ENCODE measurements around the gene COL13A1. TPM values are rescaled to one million over a fixed set of nuclear protein-coding genes. Genes with fewer than 3 reads are reported as not detected.

COL13A1 gene
- total and polyA plus RNA-seq, 2 experiments from 2014 or later, result 5.2 to 8.6 TPM

- Mint-ChIP-seq H3K9me3 (no peaks in the 10 kb centered on the region), H3K4me1 (peaks cover 55% of the 10 kb centered on the region), H3K27ac (peak overlapping the region; percentile 91), H3K27me3 (ENCODE audit: insufficient read depth, low read depth, poor library complexity) (peaks cover 12% of the 10 kb centered on the region), H3K4me3 (no peak overlapping the region; the same call in 2 of the 3 replicates), H3K36me3 (ENCODE audit: low read depth) (no peaks in the 10 kb centered on the region)
- 0 out of 2 replicates have a peak, but pooled peaks cover 4% of the 10 kb centered on the region for H3F3A ChIP-seq (replicated peaks; ENCODE audit: low read depth)
- no peaks in the 10 kb centered on the region for H3K79me2 ChIP-seq (replicated peaks; ENCODE audit: insufficient read depth)
- H3K27ac ChIP-seq (ENCODE audit: low read depth), result no peak overlapping the region
- ATAC-seq, result peak; percentile 69
- TF ChIP-seq CTCF (conservative IDR thresholded peaks at IDR 0.05; ENCODE audit: low read depth in 2 of 2) (peak; percentile 43 to 71; a peak in 3 of 4 replicates), POLR2AphosphoS5 (IDR thresholded peaks at IDR 0.05; ENCODE audit: low read depth) (no peak), CREB1 (CRISPR knock-in tag; IDR thresholded peaks at IDR 0.05; ENCODE audit: low read depth) (no peak), EZH2 (IDR thresholded peaks at IDR 0.05; ENCODE audit: low read depth, unreplicated experiment) (no peak), REST (IDR thresholded peaks at IDR 0.05; ENCODE audit: unreplicated experiment) (no peak), EZH2phosphoT487 (IDR thresholded peaks at IDR 0.05; ENCODE audit: unreplicated experiment) (no peak)
- H2AFZ ChIP-seq, result no peak overlapping the region
- H3K4me2 ChIP-seq, result no peak overlapping the region
- H3K4me1 ChIP-seq (ENCODE audit: insufficient read depth), result peaks cover 27% of the 10 kb centered on the region
- DNase-seq (ENCODE audit: low spot score), result peak; percentile 64
- no peaks in the 10 kb centered on the region for H3K27me3 ChIP-seq (ENCODE audit: insufficient read depth)
- H3K36me3 ChIP-seq (ENCODE audit: insufficient read depth), result no peaks in the 10 kb centered on the region
- H4K20me1 ChIP-seq (replicated peaks; ENCODE audit: insufficient read depth), result no peaks in the 10 kb centered on the region
- no peak overlapping the region for H3K4me3 ChIP-seq
- H3K9me2 ChIP-seq (ENCODE audit: insufficient read depth), result no peaks in the 10 kb centered on the region
These were observed 59.8 kb downstream of the COL13A1 start for GRCh38 chr10:69861251-69862240.

GRCh38 chr10:69862882-69863530, 61.3 kb downstream of the COL13A1 start:
- DNase-seq (ENCODE audit: low spot score) (no peak), ATAC-seq (no peak)
- Histone ChIP-seq H3K4me3 (no peak overlapping the region), H3K4me2 (no peak overlapping the region), H3K27me3 (ENCODE audit: insufficient read depth) (no peaks in the 10 kb centered on the region), H2AFZ (no peak overlapping the region), H3K4me1 (ENCODE audit: insufficient read depth) (peaks cover 39% of the 10 kb centered on the region), H3K79me2 (replicated peaks; ENCODE audit: insufficient read depth) (no peaks in the 10 kb centered on the region), H3K9me2 (ENCODE audit: insufficient read depth) (no peaks in the 10 kb centered on the region), H3K27ac (ENCODE audit: low read depth) (no peak overlapping the region), H3F3A (replicated peaks; ENCODE audit: low read depth) (0 out of 2 replicates have a peak, but pooled peaks cover 5% of the 10 kb centered on the region), H4K20me1 (replicated peaks; ENCODE audit: insufficient read depth) (no peaks in the 10 kb centered on the region), H3K36me3 (ENCODE audit: insufficient read depth) (no peaks in the 10 kb centered on the region)
- Mint-ChIP-seq H3K4me1 (peaks cover 64% of the 10 kb centered on the region), H3K4me3 (no peak overlapping the region), H3K9me3 (no peaks in the 10 kb centered on the region), H3K36me3 (ENCODE audit: low read depth) (no peaks in the 10 kb centered on the region), H3K27me3 (ENCODE audit: insufficient read depth, low read depth, poor library complexity) (peaks cover 21% of the 10 kb centered on the region), H3K27ac (no peak overlapping the region)
- TF ChIP-seq ZNF331 (CRISPR knock-in tag; IDR thresholded peaks at IDR 0.05; ENCODE audit: low read depth) (no peak), EZH2 (IDR thresholded peaks at IDR 0.05; ENCODE audit: low read depth, unreplicated experiment) (no peak), ZNF114 (CRISPR knock-in tag; IDR thresholded peaks at IDR 0.05) (no peak), NANOG (IDR thresholded peaks at IDR 0.05; ENCODE audit: borderline replicate concordance) (no peak), STAT1 (IDR thresholded peaks at IDR 0.05; ENCODE audit: unreplicated experiment) (no peak), ETS1 (IDR thresholded peaks at IDR 0.05) (no peak), JUNB (IDR thresholded peaks at IDR 0.05; ENCODE audit: unreplicated experiment) (no peak), REST (IDR thresholded peaks at IDR 0.05; ENCODE audit: unreplicated experiment) (no peak), EZH2phosphoT487 (IDR thresholded peaks at IDR 0.05; ENCODE audit: unreplicated experiment) (no peak)
